GM21423 (cell line): ENCODE measurements around the gene BNC2.

Source experiments
- ATAC-seq: cut with Tn5 transposase; IDR thresholded peaks from one replicate; pipeline ENCODE4 v1.9.1; 2021; ENCODE audit warnings: mild to moderate bottlenecking, moderate library complexity; ENCODE audit not compliant: unreplicated experiment

The BNC2 gene

GRCh38 chr9:16610538-16610937, 259.9 kb downstream of the BNC2 start:
- ATAC-seq: no peak

- no peak for ATAC-seq
Observed at GRCh38 chr9:16608906-16609305, 261.6 kb downstream of the BNC2 start.

GRCh38 chr9:16602494-16602893, 268.0 kb downstream of the BNC2 start:
- no peak for ATAC-seq

GRCh38 chr9:16601991-16602390, 268.5 kb downstream of the BNC2 start:
- ATAC-seq: no peak

- ATAC-seq: no peak
Observed at GRCh38 chr9:16598316-16598715, 272.2 kb downstream of the BNC2 start.

- no peak for ATAC-seq
Observed at GRCh38 chr9:16597136-16597535, 273.3 kb downstream of the BNC2 start.

- ATAC-seq: no peak
Observed at GRCh38 chr9:16595227-16595626, 275.2 kb downstream of the BNC2 start.

GRCh38 chr9:16594787-16595186, 275.7 kb downstream of the BNC2 start:
- ATAC-seq: no peak

- no peak for ATAC-seq
Observed at GRCh38 chr9:16593746-16594145, 276.7 kb downstream of the BNC2 start.

GRCh38 chr9:16591092-16591491, 279.4 kb downstream of the BNC2 start:
- ATAC-seq: no peak

- ATAC-seq: no peak
Observed at GRCh38 chr9:16585591-16585990, 284.9 kb downstream of the BNC2 start.

- ATAC-seq: no peak
Observed at GRCh38 chr9:16579872-16580432, 290.5 kb downstream of the BNC2 start.

- ATAC-seq: no peak
Observed at GRCh38 chr9:16575986-16576245, 294.6 kb downstream of the BNC2 start.

- no peak for ATAC-seq
Observed at GRCh38 chr9:16575142-16575985, 295.1 kb downstream of the BNC2 start.

GRCh38 chr9:16572005-16572734, 298.3 kb downstream of the BNC2 start:
- no peak for ATAC-seq

- ATAC-seq: no peak
Observed at GRCh38 chr9:16571127-16571802, 299.2 kb downstream of the BNC2 start.

GRCh38 chr9:16563446-16563845, 307.0 kb downstream of the BNC2 start:
- ATAC-seq: no peak

- no peak for ATAC-seq
Observed at GRCh38 chr9:16561121-16561520, 309.3 kb downstream of the BNC2 start.

GRCh38 chr9:16559418-16560188, 310.9 kb downstream of the BNC2 start:
- no peak for ATAC-seq

- ATAC-seq: no peak
Observed at GRCh38 chr9:16555802-16556201, 314.7 kb downstream of the BNC2 start.
